Measurements from ENCODE around the gene COA8.

The COA8 gene

GRCh38 chr14:103540821-103541708 is 21.7 kb upstream of the COA8 start:
- no peaks in the 10 kb centered on the region for H3K27me3 Mint-ChIP-seq
- no peak overlapping the region for H3K4me3 Mint-ChIP-seq
- H3K27ac Mint-ChIP-seq = no peak overlapping the region
- no peaks in the 10 kb centered on the region for H3K4me1 Mint-ChIP-seq
- no peaks in the 10 kb centered on the region for H3K36me3 Mint-ChIP-seq
- no peaks in the 10 kb centered on the region for H3K9me3 Mint-ChIP-seq

GRCh38 chr14:103541709-103542604 is 20.8 kb upstream of the COA8 start:
- H3K27me3 Mint-ChIP-seq = no peaks in the 10 kb centered on the region
- H3K9me3 Mint-ChIP-seq = no peaks in the 10 kb centered on the region
- no peaks in the 10 kb centered on the region for H3K4me1 Mint-ChIP-seq
- no peak overlapping the region for H3K27ac Mint-ChIP-seq
- no peak overlapping the region for H3K4me3 Mint-ChIP-seq
- H3K36me3 Mint-ChIP-seq = no peaks in the 10 kb centered on the region

- Mint-ChIP-seq H3K9me3 (no peaks in the 10 kb centered on the region), H3K4me3 (no peak overlapping the region), H3K27ac (no peak overlapping the region), H3K36me3 (no peaks in the 10 kb centered on the region), H3K27me3 (no peaks in the 10 kb centered on the region), H3K4me1 (no peaks in the 10 kb centered on the region)
These were observed 20.1 kb upstream of the COA8 start for GRCh38 chr14:103542605-103543088.

GRCh38 chr14:103543140-103543539 is 19.6 kb upstream of the COA8 start:
- Mint-ChIP-seq H3K9me3 (no peaks in the 10 kb centered on the region), H3K27me3 (no peaks in the 10 kb centered on the region), H3K4me3 (no peak overlapping the region), H3K36me3 (no peaks in the 10 kb centered on the region), H3K27ac (no peak overlapping the region), H3K4me1 (no peaks in the 10 kb centered on the region)

GRCh38 chr14:103543721-103544387 is 18.9 kb upstream of the COA8 start:
- Mint-ChIP-seq H3K9me3 (no peaks in the 10 kb centered on the region), H3K4me1 (no peaks in the 10 kb centered on the region), H3K27me3 (no peaks in the 10 kb centered on the region), H3K4me3 (no peak overlapping the region), H3K27ac (no peak overlapping the region), H3K36me3 (no peaks in the 10 kb centered on the region)

- Mint-ChIP-seq H3K27ac (no peak overlapping the region), H3K36me3 (no peaks in the 10 kb centered on the region), H3K9me3 (no peaks in the 10 kb centered on the region), H3K27me3 (no peaks in the 10 kb centered on the region), H3K4me1 (no peaks in the 10 kb centered on the region), H3K4me3 (no peak overlapping the region)
These were observed 18.2 kb upstream of the COA8 start for GRCh38 chr14:103544388-103545218.

- no peaks in the 10 kb centered on the region for H3K4me1 Mint-ChIP-seq
- H3K4me3 Mint-ChIP-seq = no peak overlapping the region
- H3K9me3 Mint-ChIP-seq = no peaks in the 10 kb centered on the region
- no peak overlapping the region for H3K27ac Mint-ChIP-seq
- no peaks in the 10 kb centered on the region for H3K27me3 Mint-ChIP-seq
- no peaks in the 10 kb centered on the region for H3K36me3 Mint-ChIP-seq
These were observed 17.4 kb upstream of the COA8 start for GRCh38 chr14:103545219-103545914.

- Mint-ChIP-seq H3K27me3 (no peaks in the 10 kb centered on the region), H3K27ac (no peak overlapping the region), H3K36me3 (no peaks in the 10 kb centered on the region), H3K4me1 (no peaks in the 10 kb centered on the region), H3K4me3 (no peak overlapping the region), H3K9me3 (no peaks in the 10 kb centered on the region)
These were observed 16.7 kb upstream of the COA8 start for GRCh38 chr14:103545915-103546651.

GRCh38 chr14:103546652-103547454 is 15.9 kb upstream of the COA8 start:
- Mint-ChIP-seq H3K27ac (no peak overlapping the region), H3K4me1 (no peaks in the 10 kb centered on the region), H3K9me3 (no peaks in the 10 kb centered on the region), H3K27me3 (no peaks in the 10 kb centered on the region), H3K4me3 (no peak overlapping the region), H3K36me3 (no peaks in the 10 kb centered on the region)

GRCh38 chr14:103547455-103547940 is 15.3 kb upstream of the COA8 start:
- no peaks in the 10 kb centered on the region for H3K9me3 Mint-ChIP-seq
- no peak overlapping the region for H3K27ac Mint-ChIP-seq
- H3K27me3 Mint-ChIP-seq = no peaks in the 10 kb centered on the region

GRCh38 chr14:103547941-103548462 is 14.8 kb upstream of the COA8 start:
- Mint-ChIP-seq H3K27ac (no peak overlapping the region), H3K36me3 (no peaks in the 10 kb centered on the region), H3K27me3 (no peaks in the 10 kb centered on the region), H3K4me1 (no peaks in the 10 kb centered on the region), H3K9me3 (no peaks in the 10 kb centered on the region), H3K4me3 (no peak overlapping the region)

More at GRCh38 chr14:103547455-103547940, 15.3 kb upstream of the COA8 start:
- H3K4me3 Mint-ChIP-seq = no peak overlapping the region
- no peaks in the 10 kb centered on the region for H3K36me3 Mint-ChIP-seq
- no peaks in the 10 kb centered on the region for H3K4me1 Mint-ChIP-seq

- Mint-ChIP-seq H3K27me3 (no peaks in the 10 kb centered on the region), H3K4me3 (no peak overlapping the region), H3K9me3 (no peaks in the 10 kb centered on the region), H3K4me1 (no peaks in the 10 kb centered on the region), H3K27ac (no peak overlapping the region), H3K36me3 (no peaks in the 10 kb centered on the region)
These were observed 14.1 kb upstream of the COA8 start for GRCh38 chr14:103548463-103549351.
